GM20000 (cell line): Measurements from ENCODE around the gene SMARCA2.

ENCODE experiments used
- DNase-seq: peaks from one replicate; pipeline ENCODE4 v3.0.0; 2012; ENCODE audit warnings: low spot score
- CTCF ChIP-seq: IDR thresholded peaks from 2 replicates; pipeline ENCODE4 v1.5.1; 2012; ENCODE audit warnings: mild to moderate bottlenecking, control low read depth; ENCODE audit errors: extremely low read depth, missing control alignments

The SMARCA2 gene

GRCh38 chr9:2014696-2015580 lies at the start of gene SMARCA2:
Gene SMARCA2, plus strand, starts transcription at chr9:2015347. Its CDS starts 13,676 bp downstream, at chr9:2029023.
- TF ChIP-seq CTCF: no peak
- peak; percentile 95 for DNase-seq

GRCh38 chr9:1966725-1967366 lies 48.3 kb upstream of the SMARCA2 start:
- TF ChIP-seq CTCF: no peak
- no peak for DNase-seq

GRCh38 chr9:1969160-1969559 lies 46.0 kb upstream of the SMARCA2 start:
- TF ChIP-seq CTCF: no peak
- no peak for DNase-seq

- TF ChIP-seq CTCF: no peak
These were observed 45.2 kb upstream of the SMARCA2 start for GRCh38 chr9:1969898-1970297.

GRCh38 chr9:1972672-1973071 lies 42.5 kb upstream of the SMARCA2 start:
- no peak for DNase-seq
- no peak for TF ChIP-seq CTCF

More at GRCh38 chr9:1969898-1970297, 45.2 kb upstream of the SMARCA2 start:
- no peak for DNase-seq

- no peak for TF ChIP-seq CTCF
- DNase-seq: no peak
These were observed 38.1 kb upstream of the SMARCA2 start for GRCh38 chr9:1977026-1977425.

- DNase-seq: no peak
- TF ChIP-seq CTCF: no peak
These were observed 36.2 kb upstream of the SMARCA2 start for GRCh38 chr9:1978941-1979340.
